Osteoblast (primary cell): ENCODE data around the gene PDZRN3. TPM values are rescaled to one million over a fixed set of nuclear protein-coding genes. Genes with fewer than 3 reads are reported as not detected.

ENCODE experiments used
- DNase-seq: peaks from one replicate; pipeline ENCODE4 v3.0.0; 2011; ENCODE audit warnings: low spot score, mixed read lengths; ENCODE audit not compliant: insufficient read length; ENCODE audit errors: missing footprints
- H2AFZ ChIP-seq: 2 replicates; pipeline ENCODE4 v1.6.0; 2011; ENCODE audit warnings: mild to moderate bottlenecking, low read length
- H3K27ac ChIP-seq: 2 replicates; pipeline ENCODE4 v1.5.1; 2011; ENCODE audit warnings: mild to moderate bottlenecking, low read depth, low read length, moderate library complexity
- H3K27me3 ChIP-seq: 2 replicates; pipeline ENCODE4 v1.6.0; 2012; ENCODE audit warnings: mild to moderate bottlenecking, control low read depth, inconsistent platforms, low read length, moderate library complexity; ENCODE audit not compliant: insufficient read depth
- H3K36me3 ChIP-seq: 2 replicates; pipeline ENCODE4 v1.5.1; 2011; ENCODE audit warnings: mild to moderate bottlenecking, low read length, control low read depth, moderate library complexity; ENCODE audit not compliant: insufficient read depth
- H3K4me1 ChIP-seq: 2 replicates; pipeline ENCODE4 v1.5.1; 2011; ENCODE audit warnings: mild to moderate bottlenecking, low read length, control low read depth, moderate library complexity; ENCODE audit not compliant: insufficient read depth
- H3K4me2 ChIP-seq: 2 replicates; pipeline ENCODE4 v1.6.0; 2011; ENCODE audit warnings: mild to moderate bottlenecking, low read length; ENCODE audit not compliant: insufficient read depth
- H3K4me3 ChIP-seq: fragments of 200-600 bp; sonication (generic); 3 replicates; pipeline ENCODE4 v1.5.1; 2012; ENCODE audit warnings: mild to moderate bottlenecking, low read length, inconsistent platforms; ENCODE audit not compliant: insufficient read depth
- H3K79me2 ChIP-seq: 2 replicates; pipeline ENCODE4 v1.6.0; 2012; ENCODE audit warnings: mild to moderate bottlenecking, low read length, control low read depth, inconsistent platforms; ENCODE audit not compliant: insufficient read depth
- H3K9me3 ChIP-seq: 2 replicates; pipeline ENCODE4 v1.5.1; 2011; ENCODE audit warnings: low read depth, low read length, control low read depth
- H4K20me1 ChIP-seq: 2 replicates; pipeline ENCODE4 v1.6.0; 2012; ENCODE audit warnings: mild to moderate bottlenecking, low read length, control low read depth; ENCODE audit not compliant: insufficient read depth
- CTCF ChIP-seq: IDR thresholded peaks from 2 replicates; pipeline ENCODE4 v1.5.1; 2011; ENCODE audit warnings: mild to moderate bottlenecking, low read depth, low read length, moderate library complexity; ENCODE audit errors: extremely low read depth
- total RNA-seq: library from RNA; depleted of rRNA; stranded (reverse); fragments of >200 nt; gene quantifications from 2 replicates; pipeline ENCODE4 v1.2.3, GENCODE V29; 2012

PDZRN3 gene
- total RNA-seq, 1 donor = 26.4 TPM

- Histone ChIP-seq H3K9me3 (no peaks in the 10 kb centered on the region), H3K4me2 (no peak overlapping the region), H2AFZ (no peak overlapping the region), H3K27me3 (no peaks in the 10 kb centered on the region), H3K27ac (no peak overlapping the region), H3K4me3 (no peak overlapping the region), H3K79me2 (peaks cover 12% of the 10 kb centered on the region), H3K4me1 (peaks cover 16% of the 10 kb centered on the region), H4K20me1 (no peaks in the 10 kb centered on the region), H3K36me3 (no peaks in the 10 kb centered on the region)
- TF ChIP-seq CTCF = no peak
- no peak for DNase-seq
Observed at GRCh38 chr3:73584873-73585272, 39.9 kb downstream of the PDZRN3 start.

GRCh38 chr3:73582535-73582934 lies 42.2 kb downstream of the PDZRN3 start:
- H3K4me2 ChIP-seq = no peak overlapping the region
- H3K27me3 ChIP-seq = no peaks in the 10 kb centered on the region
- no peak for DNase-seq
- TF ChIP-seq CTCF = no peak
- peaks cover 12% of the 10 kb centered on the region for H3K79me2 ChIP-seq
- H3K4me3 ChIP-seq = no peak overlapping the region
- H3K36me3 ChIP-seq = no peaks in the 10 kb centered on the region
- H4K20me1 ChIP-seq = no peaks in the 10 kb centered on the region
- H3K4me1 ChIP-seq = peaks cover 22% of the 10 kb centered on the region
- no peak overlapping the region for H3K27ac ChIP-seq
- no peak overlapping the region for H2AFZ ChIP-seq
- H3K9me3 ChIP-seq = no peaks in the 10 kb centered on the region

DNA sequence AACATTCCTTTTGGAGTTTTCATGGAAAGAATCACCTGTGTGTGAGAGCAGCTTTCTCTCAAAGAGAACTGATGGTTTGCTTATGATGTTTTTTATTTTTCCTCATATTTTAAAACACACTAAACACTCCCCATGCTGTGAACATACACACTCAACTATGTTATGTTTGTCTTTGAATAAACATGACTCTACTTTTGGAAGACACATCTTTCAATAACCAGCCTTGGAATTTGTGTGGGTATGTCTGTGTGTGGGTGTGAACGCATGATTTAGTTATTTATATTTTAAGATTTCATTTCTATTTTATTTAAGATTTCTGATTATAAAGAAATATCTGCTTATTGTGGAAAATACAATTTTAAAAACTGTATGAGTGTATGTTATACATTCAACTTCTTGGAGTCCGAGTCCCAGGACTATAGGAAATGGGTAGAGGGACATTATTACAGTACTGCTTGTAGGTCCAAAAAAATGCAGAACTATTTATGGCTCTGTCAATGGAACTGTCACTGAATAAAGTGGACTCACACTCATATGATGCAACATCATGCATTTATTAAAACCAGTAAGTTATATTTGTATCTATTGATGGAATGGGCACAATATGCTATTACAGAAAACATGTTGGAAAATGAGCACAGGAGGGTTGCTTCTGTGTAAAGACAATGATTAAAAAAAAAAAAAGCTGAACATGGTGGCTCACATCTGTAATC lies 43.5 kb downstream of the PDZRN3 start:
- H3K79me2 ChIP-seq = peaks cover 10% of the 10 kb centered on the region

GRCh38 chr3:73580343-73580742 lies 44.4 kb downstream of the PDZRN3 start:
- H2AFZ ChIP-seq = no peak overlapping the region
- peak; percentile 85 for DNase-seq
- no peak for TF ChIP-seq CTCF
- no peaks in the 10 kb centered on the region for H3K36me3 ChIP-seq
- H3K27me3 ChIP-seq = no peaks in the 10 kb centered on the region
- H3K4me3 ChIP-seq = no peak overlapping the region
- peak overlapping the region; percentile 82 for H3K27ac ChIP-seq
- no peaks in the 10 kb centered on the region for H4K20me1 ChIP-seq
- no peaks in the 10 kb centered on the region for H3K9me3 ChIP-seq
- H3K4me1 ChIP-seq = peaks cover 28% of the 10 kb centered on the region
- H3K4me2 ChIP-seq = peak overlapping the region; percentile 8
- H3K79me2 ChIP-seq = peaks cover 18% of the 10 kb centered on the region

More for the DNA sequence above, 43.5 kb downstream of the PDZRN3 start:
- Histone ChIP-seq H3K4me2 (no peak overlapping the region), H3K9me3 (no peaks in the 10 kb centered on the region), H2AFZ (no peak overlapping the region), H3K4me1 (peaks cover 28% of the 10 kb centered on the region), H3K36me3 (no peaks in the 10 kb centered on the region), H3K27ac (peak overlapping the region; percentile 82), H4K20me1 (no peaks in the 10 kb centered on the region), H3K4me3 (no peak overlapping the region), H3K27me3 (no peaks in the 10 kb centered on the region)
- TF ChIP-seq CTCF = no peak
- no peak for DNase-seq
